Common myeloid progenitor, CD34-positive (primary cell): ENCODE measurements around the gene SOBP.

Experiments
- CTCF ChIA-PET: fragments of 350-600 bp; sonication (Branson Sonifier 250); formaldehyde crosslinking; loops from one replicate; lab custom pipeline; 2021; ENCODE audit warnings: antibody characterized with exemption; lab: Charles Lee
- POLR2A ChIA-PET: fragments of 350-600 bp; sonication (Branson Sonifier 250); formaldehyde crosslinking; loops from one replicate; lab custom pipeline; 2021; ENCODE audit warnings: antibody characterized with exemption; lab: Charles Lee
- DNase-seq, 3 donors: peaks; one replicate each; pipeline versions ENCODE4 v3.0.0 to v3.0.0-alpha.2; 2013
- H3K27ac ChIP-seq, 2 experiments: 1 replicate in 1 of 2; 2 replicates in 1 of 2; pipeline ENCODE4 v1.7.0; 2013; ENCODE audit warnings: inconsistent platforms in 2 of 2, low read length in 2 of 2, mild to moderate bottlenecking in 2 of 2, low read depth in 1 of 2, moderate library complexity in 1 of 2; ENCODE audit not compliant: severe bottlenecking in 2 of 2, insufficient read depth in 1 of 2, poor library complexity in 1 of 2
- H3K27me3 ChIP-seq, 5 experiments: replicated peaks in 2 of 5; 1 replicate in 3 of 5; 2 replicates in 2 of 5; pipeline versions ENCODE4 v1.6.1 to v1.7.0; 2013; ENCODE audit warnings: low read length in 4 of 5, mild to moderate bottlenecking in 2 of 5, moderate library complexity in 2 of 5, inconsistent platforms in 1 of 5; ENCODE audit not compliant: insufficient read depth in 5 of 5, control insufficient read depth in 4 of 5
- H3K36me3 ChIP-seq, 4 experiments: 1 replicate in 2 of 4; 2 replicates in 2 of 4; pipeline versions ENCODE4 v1.6.1 to v1.7.0; 2013; ENCODE audit warnings: low read length in 3 of 4, control low read depth in 1 of 4, mild to moderate bottlenecking in 1 of 4; ENCODE audit not compliant: control insufficient read depth in 4 of 4, insufficient read depth in 4 of 4
- H3K4me1 ChIP-seq, 4 experiments: 1 replicate in 3 of 4; 2 replicates in 1 of 4; pipeline versions ENCODE4 v1.6.1 to v1.7.1; 2013; ENCODE audit warnings: low read length in 3 of 4, mild to moderate bottlenecking in 3 of 4, control low read depth in 1 of 4, inconsistent platforms in 1 of 4, moderate library complexity in 1 of 4; ENCODE audit not compliant: control insufficient read depth in 4 of 4, insufficient read depth in 4 of 4; ENCODE audit errors: control extremely low read depth in 1 of 4
- H3K4me3 ChIP-seq, 7 experiments: 1 replicate in 4 of 7; 2 replicates in 3 of 7; pipeline versions ENCODE4 v1.5.1 to v1.7.0; 2013; ENCODE audit warnings: mild to moderate bottlenecking in 7 of 7, low read length in 6 of 7, moderate library complexity in 6 of 7, inconsistent platforms in 2 of 7, low read depth in 2 of 7, control low read depth in 1 of 7; ENCODE audit not compliant: insufficient read depth in 4 of 7, control insufficient read depth in 1 of 7; ENCODE audit errors: extremely low read depth in 1 of 7
- H3K9me3 ChIP-seq, 5 experiments: 1 replicate in 4 of 5; 2 replicates in 1 of 5; pipeline versions ENCODE4 v1.6.1 to v1.7.1; 2013; ENCODE audit warnings: low read length in 4 of 5, mild to moderate bottlenecking in 2 of 5, inconsistent platforms in 1 of 5, low read depth in 1 of 5, moderate library complexity in 1 of 5; ENCODE audit not compliant: control insufficient read depth in 4 of 5, insufficient read depth in 2 of 5; ENCODE audit errors: control extremely low read depth in 1 of 5
- WGBS: methylation state at CpG from one replicate; pipeline ENCODE4 v1.1.5; 2013; ENCODE audit not compliant: insufficient coverage; 5-methylcytosine and 5-hydroxymethylcytosine counted together

Gene SOBP

GRCh38 chr6:107495196-107495643 is 5.3 kb downstream of the SOBP start:
- Histone ChIP-seq H3K27ac (no peak overlapping the region), H3K4me1 (peaks cover 0 to 17% (median 12%) of the 10 kb centered on the region in 4 experiments), H3K36me3 (no peaks in the 10 kb centered on the region), H3K27me3 (peaks cover 22 to 59% (median 36%) of the 10 kb centered on the region in 5 experiments), H3K4me3 (no peak overlapping the region), H3K9me3 (no peaks in the 10 kb centered on the region)
- POLR2A ChIA-PET, result no interaction called here
- peak in 2 of 3 donors; percentile 15 to 19 for DNase-seq
- 17% methylated on average over 1 of the region's 7 CpGs for WGBS
- CTCF ChIA-PET, result no interaction called here

GRCh38 chr6:107495971-107496370 is 6.1 kb downstream of the SOBP start:
- DNase-seq, result no peak
- H3K4me3 ChIP-seq, result no peak overlapping the region
- peaks cover 19 to 52% (median 36%) of the 10 kb centered on the region in 5 experiments for H3K27me3 ChIP-seq
- 90% methylated on average over 2 of the region's 2 CpGs for WGBS
- H3K9me3 ChIP-seq, result no peaks in the 10 kb centered on the region
- ChIA-PET POLR2A (no interaction called here), CTCF (no interaction called here)
- no peak overlapping the region for H3K27ac ChIP-seq
- peaks cover 0 to 11% (median 5%) of the 10 kb centered on the region in 4 experiments for H3K4me1 ChIP-seq
- no peaks in the 10 kb centered on the region for H3K36me3 ChIP-seq

- H3K27ac ChIP-seq, result no peak overlapping the region
- peaks cover 14 to 41% (median 28%) of the 10 kb centered on the region in 5 experiments for H3K27me3 ChIP-seq
- no peaks in the 10 kb centered on the region for H3K9me3 ChIP-seq
- DNase-seq, result no peak
- peaks cover 0 to 4% (median 0%) of the 10 kb centered on the region in 4 experiments for H3K4me1 ChIP-seq
- H3K4me3 ChIP-seq, result no peak overlapping the region
- ChIA-PET POLR2A (no interaction called here), CTCF (no interaction called here)
- no peaks in the 10 kb centered on the region for H3K36me3 ChIP-seq
- WGBS, result no CpG with 5 or more reads among the region's 1 CpG
Observed at GRCh38 chr6:107496892-107497684, 7.2 kb downstream of the SOBP start.

GRCh38 chr6:107504270-107505026 is 14.5 kb downstream of the SOBP start:
- POLR2A ChIA-PET, result no interaction called here
- H3K9me3 ChIP-seq, result no peaks in the 10 kb centered on the region
- no peak overlapping the region for H3K4me3 ChIP-seq
- no peaks in the 10 kb centered on the region for H3K36me3 ChIP-seq
- WGBS, result 90% methylated on average over 2 of the region's 4 CpGs
- peaks cover 0 to 3% (median 0%) of the 10 kb centered on the region in 4 experiments for H3K4me1 ChIP-seq
- H3K27me3 ChIP-seq, result peaks cover 0 to 4% (median 0%) of the 10 kb centered on the region in 5 experiments
- CTCF ChIA-PET, result interaction anchor here (0.9 to 1.2 kb wide), 2 partner anchors 13 to 15 kb away, joined by 3 read pairs; no protein-coding TSS in a partner anchor
- DNase-seq, result no peak
- no peak overlapping the region for H3K27ac ChIP-seq

GRCh38 chr6:107506145-107506544 is 16.2 kb downstream of the SOBP start:
- WGBS, result 100% methylated on average over 1 of the region's 1 CpG
- POLR2A ChIA-PET, result no interaction called here
- H3K27me3 ChIP-seq, result peaks cover 0 to 4% (median 0%) of the 10 kb centered on the region in 5 experiments
- no peak for DNase-seq
- H3K4me3 ChIP-seq, result no peak overlapping the region
- CTCF ChIA-PET, result no interaction called here
- H3K36me3 ChIP-seq, result no peaks in the 10 kb centered on the region
- peaks cover 0 to 3% (median 0%) of the 10 kb centered on the region in 4 experiments for H3K4me1 ChIP-seq
- no peak overlapping the region for H3K27ac ChIP-seq
- H3K9me3 ChIP-seq, result no peaks in the 10 kb centered on the region

- Histone ChIP-seq H3K27me3 (no peaks in the 10 kb centered on the region), H3K36me3 (no peaks in the 10 kb centered on the region), H3K4me3 (no peak overlapping the region), H3K27ac (no peak overlapping the region), H3K9me3 (peaks cover 0 to 2% (median 0%) of the 10 kb centered on the region in 5 experiments), H3K4me1 (peaks cover 0 to under 1% (median 0%) of the 10 kb centered on the region in 4 experiments)
- POLR2A ChIA-PET, result no interaction called here
- WGBS, result 100% methylated on average over 1 of the region's 3 CpGs
- DNase-seq, result no peak
- CTCF ChIA-PET, result no interaction called here
Observed at GRCh38 chr6:107509506-107509905, 19.6 kb downstream of the SOBP start.

- WGBS, result 100% methylated on average over 1 of the region's 2 CpGs
- Histone ChIP-seq H3K4me3 (no peak overlapping the region), H3K36me3 (no peaks in the 10 kb centered on the region), H3K27me3 (no peaks in the 10 kb centered on the region), H3K4me1 (no peaks in the 10 kb centered on the region), H3K27ac (no peak overlapping the region), H3K9me3 (peaks cover 0 to 4% (median 0%) of the 10 kb centered on the region in 5 experiments)
- CTCF ChIA-PET, result no interaction called here
- POLR2A ChIA-PET, result no interaction called here
- no peak for DNase-seq
Observed at GRCh38 chr6:107510108-107510507, 20.2 kb downstream of the SOBP start.
